ENCODE results near the gene IGFBP2.
A peak's percentile ranks its signal among the peaks of the same experiment; 100 is the strongest.

IGFBP2 gene

GRCh38 chr2:216690456-216690852 lies 57.2 kb downstream of the IGFBP2 start:
- no peak for DNase-seq

- DNase-seq = peak; percentile 36
These were observed 57.9 kb downstream of the IGFBP2 start for GRCh38 chr2:216690853-216691741.

- peak; percentile 45 for DNase-seq
These were observed 59.6 kb downstream of the IGFBP2 start for GRCh38 chr2:216692636-216693413.

- DNase-seq = no peak
These were observed 60.3 kb downstream of the IGFBP2 start for GRCh38 chr2:216693414-216694080.

- DNase-seq = peak; percentile 50
These were observed 61.0 kb downstream of the IGFBP2 start for GRCh38 chr2:216694082-216694825.

- DNase-seq = no peak
These were observed 61.6 kb downstream of the IGFBP2 start for GRCh38 chr2:216694826-216695217.

GRCh38 chr2:216695401-216695821 lies 62.2 kb downstream of the IGFBP2 start, which contains the start of gene IGFBP5:
Gene IGFBP5, minus strand, starts transcription at chr2:216695549. Its CDS starts 774 bp downstream, at chr2:216694775.
- DNase-seq = no peak

- DNase-seq = no peak
These were observed 63.1 kb downstream of the IGFBP2 start for GRCh38 chr2:216696321-216696720.

GRCh38 chr2:216696751-216697560 lies 63.7 kb downstream of the IGFBP2 start:
- DNase-seq = no peak

- DNase-seq = no peak
These were observed 65.1 kb downstream of the IGFBP2 start for GRCh38 chr2:216698293-216698692.

GRCh38 chr2:216698895-216699294 lies 65.7 kb downstream of the IGFBP2 start:
- DNase-seq = peak; percentile 43

GRCh38 chr2:216700088-216700567 lies 66.9 kb downstream of the IGFBP2 start:
- peak; percentile 81 for DNase-seq

GRCh38 chr2:216700781-216701180 lies 67.6 kb downstream of the IGFBP2 start:
- no peak for DNase-seq

- no peak for DNase-seq
These were observed 68.3 kb downstream of the IGFBP2 start for GRCh38 chr2:216701544-216701943.

GRCh38 chr2:216702756-216703155 lies 69.5 kb downstream of the IGFBP2 start:
- DNase-seq = no peak

- no peak for DNase-seq
These were observed 77.5 kb downstream of the IGFBP2 start for GRCh38 chr2:216710551-216711301.

- no peak for DNase-seq
These were observed 78.1 kb downstream of the IGFBP2 start for GRCh38 chr2:216711348-216711747.

GRCh38 chr2:216713691-216714336 lies 80.6 kb downstream of the IGFBP2 start:
- no peak for DNase-seq

All from NCI-H1417 treated with DMSO at 0.1 percent for 48 hours (cell line).